HG02970 (cell line): Measurements from ENCODE around the gene FRMD3.

ENCODE experiments used
- ATAC-seq: cut with Tn5 transposase; IDR thresholded peaks from one replicate; pipeline ENCODE4 v1.9.1; 2021; ENCODE audit warnings: mild to moderate bottlenecking, moderate library complexity, moderate number of reproducible peaks; ENCODE audit not compliant: unreplicated experiment, low FRiP score

Gene FRMD3

GRCh38 chr9:83299094-83299493 is 239.1 kb downstream of the FRMD3 start:
- no peak for ATAC-seq

- ATAC-seq: no peak
Observed at GRCh38 chr9:83296123-83296522, 242.1 kb downstream of the FRMD3 start.

- no peak for ATAC-seq
Observed at GRCh38 chr9:83294816-83295215, 243.4 kb downstream of the FRMD3 start.

GRCh38 chr9:83291196-83291595 is 247.0 kb downstream of the FRMD3 start:
- ATAC-seq: no peak

GRCh38 chr9:83290692-83291091 is 247.5 kb downstream of the FRMD3 start:
- ATAC-seq: no peak

GRCh38 chr9:83287021-83287420 is 251.2 kb downstream of the FRMD3 start:
- ATAC-seq: no peak

- ATAC-seq: no peak
Observed at GRCh38 chr9:83285445-83286225, 252.6 kb downstream of the FRMD3 start.

GRCh38 chr9:83284746-83285145 is 253.5 kb downstream of the FRMD3 start:
- ATAC-seq: no peak

GRCh38 chr9:83283528-83283927 is 254.7 kb downstream of the FRMD3 start:
- ATAC-seq: no peak

- ATAC-seq: no peak
Observed at GRCh38 chr9:83281306-83282255, 256.6 kb downstream of the FRMD3 start.

GRCh38 chr9:83280790-83281189 is 257.4 kb downstream of the FRMD3 start:
- ATAC-seq: no peak

GRCh38 chr9:83280268-83280667 is 257.9 kb downstream of the FRMD3 start:
- no peak for ATAC-seq

GRCh38 chr9:83274787-83275186 is 263.4 kb downstream of the FRMD3 start:
- no peak for ATAC-seq

- ATAC-seq: no peak
Observed at GRCh38 chr9:83271665-83272071, 266.5 kb downstream of the FRMD3 start.

- ATAC-seq: no peak
Observed at GRCh38 chr9:83270116-83270515, 268.1 kb downstream of the FRMD3 start.

- no peak for ATAC-seq
Observed at GRCh38 chr9:83267741-83268140, 270.5 kb downstream of the FRMD3 start.

GRCh38 chr9:83266666-83267496 is 271.3 kb downstream of the FRMD3 start:
- no peak for ATAC-seq

GRCh38 chr9:83266331-83266665 is 271.9 kb downstream of the FRMD3 start:
- no peak for ATAC-seq

- ATAC-seq: no peak
Observed at GRCh38 chr9:83264315-83264714, 273.9 kb downstream of the FRMD3 start.

- no peak for ATAC-seq
Observed at GRCh38 chr9:83259558-83259957, 278.6 kb downstream of the FRMD3 start.
